Endothelial cell (in vitro differentiated cells): ENCODE results near the gene NEURL3. TPM values are rescaled to one million over a fixed set of nuclear protein-coding genes. Genes with fewer than 3 reads are reported as not detected.
"Not testable (repeated sequence)": the region's sequence is repeated elsewhere in the genome, so short reads cannot be mapped to it uniquely, and the experiment has no call there.

ENCODE experiments used
- DNase-seq: peaks from one replicate; pipeline ENCODE4 v3.0.0; 2021; ENCODE audit warnings: low spot score
- H3K27ac Mint-ChIP-seq: one replicate; pipeline ENCODE4 v1.8.0; 2021; ENCODE audit warnings: mixed read lengths, inconsistent platforms; ENCODE audit not compliant: unreplicated experiment
- H3K27me3 Mint-ChIP-seq: one replicate; pipeline ENCODE4 v1.8.0; 2021; ENCODE audit warnings: mild to moderate bottlenecking, moderate library complexity, mixed read lengths, inconsistent platforms; ENCODE audit not compliant: unreplicated experiment
- H3K36me3 Mint-ChIP-seq: one replicate; pipeline ENCODE4 v1.8.0; 2021; ENCODE audit warnings: mild to moderate bottlenecking, low read depth, mixed read lengths, inconsistent platforms; ENCODE audit not compliant: unreplicated experiment
- H3K4me1 Mint-ChIP-seq: one replicate; pipeline ENCODE4 v1.8.0; 2021; ENCODE audit warnings: mild to moderate bottlenecking, mixed read lengths, inconsistent platforms; ENCODE audit not compliant: unreplicated experiment
- H3K4me3 Mint-ChIP-seq: one replicate; pipeline ENCODE4 v1.8.0; 2021; ENCODE audit warnings: mild to moderate bottlenecking, mixed read lengths, inconsistent platforms; ENCODE audit not compliant: unreplicated experiment
- H3K9me3 Mint-ChIP-seq: one replicate; pipeline ENCODE4 v1.8.0; 2021; ENCODE audit warnings: mixed read lengths, inconsistent platforms; ENCODE audit not compliant: unreplicated experiment
- CTCF ChIP-seq: fragments of 200-600 bp; sonication (generic); IDR thresholded peaks from one replicate; pipeline ENCODE4 v1.5.0; 2021; ENCODE audit warnings: antibody characterized with exemption; ENCODE audit not compliant: unreplicated experiment
- long read RNA-seq: library from polyadenylated mRNA; unstranded; transcript quantifications from one replicate; pipeline ENCODE4 v2.0.0, GENCODE V29; 2020; ENCODE audit not compliant: unreplicated experiment
- total RNA-seq: library from RNA; stranded (reverse); fragmentation: NEBNext Ultra II Directional; extraction: Animal tissue kit (Norgen Biotek cat#: 25700); gene quantifications from one replicate; pipeline ENCODE4 v1.2.1, GENCODE V29; 2021; ENCODE audit not compliant: unreplicated experiment

Gene NEURL3
- total RNA-seq = not detected
- long read RNA-seq = 0 reads

DNA sequence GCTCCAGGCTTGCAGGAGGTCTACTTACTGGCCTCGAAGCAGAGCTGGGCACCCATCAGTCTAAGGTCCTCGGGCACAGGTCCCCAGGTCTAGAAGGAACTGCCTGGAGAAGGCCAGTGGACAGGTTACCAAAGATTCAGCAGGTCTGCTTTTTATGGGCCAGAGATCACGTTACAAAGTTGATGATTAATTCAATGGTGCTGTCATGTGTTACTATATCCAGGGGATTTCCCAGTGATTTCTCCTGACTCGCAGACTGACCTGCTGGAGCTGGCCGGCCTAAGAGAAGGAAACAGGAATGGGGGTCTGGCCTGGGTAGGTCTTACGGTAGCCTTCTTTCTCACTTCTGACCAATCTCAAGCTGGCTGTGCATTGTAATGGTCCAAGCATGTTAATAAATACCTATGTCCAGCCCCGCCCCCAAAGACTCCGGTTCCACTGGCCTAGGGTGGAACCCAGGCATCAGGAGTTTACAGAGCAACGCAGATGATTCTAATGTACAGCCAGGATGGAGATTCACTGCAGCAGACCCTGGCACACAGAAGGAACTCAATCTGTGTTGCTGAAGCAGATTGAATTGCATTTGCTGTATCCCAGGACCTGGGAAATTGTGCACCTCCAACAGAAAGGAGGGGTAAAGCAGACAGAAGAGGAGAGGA, at the start of gene NEURL3:
Gene NEURL3, minus strand, starts transcription at position 127 of the 659 bp plus-strand sequence. Its CDS starts 71 bp downstream, at position 56.
- no peak for DNase-seq
- Mint-ChIP-seq H3K36me3 (no peaks in the 10 kb centered on the region), H3K9me3 (no peaks in the 10 kb centered on the region), H3K27ac (no peak within 1 kb of the TSS), H3K4me1 (peaks cover 11% of the 10 kb centered on the region), H3K4me3 (no peak within 1 kb of the TSS), H3K27me3 (peaks cover 11% of the 10 kb centered on the region)
- TF ChIP-seq CTCF = no peak

DNA sequence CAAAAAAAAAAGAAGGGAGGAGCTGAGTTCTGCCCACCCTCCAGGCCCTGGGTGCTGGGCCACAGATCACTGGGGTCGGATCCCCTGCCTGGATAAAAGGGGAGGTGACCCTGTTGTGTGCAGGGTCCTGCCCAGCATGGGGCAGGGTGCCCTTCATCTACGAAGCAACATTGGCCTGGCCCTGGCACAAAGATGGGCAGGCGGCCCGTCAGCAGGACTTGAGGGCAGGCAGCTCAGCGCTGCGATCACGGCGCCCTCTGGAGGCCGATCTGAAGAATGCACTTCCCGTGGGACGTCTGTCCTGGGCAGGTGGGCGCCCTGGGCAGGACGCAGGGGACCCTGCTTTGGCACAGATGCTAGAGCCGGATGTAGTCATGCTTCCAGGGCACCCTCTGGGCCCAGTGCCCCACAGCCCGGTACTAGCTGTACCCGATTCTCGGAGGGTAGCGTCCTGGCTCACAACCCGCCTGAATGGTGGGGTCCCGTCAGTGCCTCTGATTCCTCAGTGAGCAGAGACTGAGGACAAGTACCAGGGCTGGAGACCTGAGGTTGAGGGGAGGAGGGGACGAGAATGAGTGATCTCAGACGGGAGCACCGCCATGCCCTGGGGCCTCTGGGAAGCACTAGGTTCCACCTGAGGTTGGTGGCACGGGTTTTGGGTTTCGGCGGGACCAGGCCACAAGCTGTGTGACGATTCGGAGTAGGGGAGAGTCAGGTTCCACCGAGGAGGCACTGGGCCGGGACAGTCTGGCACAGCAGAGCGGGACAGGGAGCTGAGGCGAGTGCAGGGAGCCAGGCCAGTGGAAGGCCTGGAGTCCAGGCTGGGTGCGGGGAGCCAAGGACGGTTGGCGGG, 49.4 kb upstream of the NEURL3 start:
- no peak overlapping the region for H3K4me3 Mint-ChIP-seq
- TF ChIP-seq CTCF = peak; percentile 95
- H3K36me3 Mint-ChIP-seq = no peaks in the 10 kb centered on the region
- H3K27me3 Mint-ChIP-seq = peaks cover 6% of the 10 kb centered on the region
- no peak overlapping the region for H3K27ac Mint-ChIP-seq
- no peaks in the 10 kb centered on the region for H3K4me1 Mint-ChIP-seq
- H3K9me3 Mint-ChIP-seq = no peaks in the 10 kb centered on the region
- DNase-seq = peak; percentile 70

- not testable (repeated sequence) for H3K36me3 Mint-ChIP-seq, H3K27ac Mint-ChIP-seq, H3K4me3 Mint-ChIP-seq, DNase-seq, H3K4me1 Mint-ChIP-seq, H3K27me3 Mint-ChIP-seq, H3K9me3 Mint-ChIP-seq
These were observed 48.8 kb upstream of the NEURL3 start for GRCh38 chr2:96553957-96554292.

- Mint-ChIP-seq H3K4me3 (no peak overlapping the region), H3K9me3 (no peaks in the 10 kb centered on the region), H3K27ac (no peak overlapping the region), H3K27me3 (peaks cover 6% of the 10 kb centered on the region), H3K4me1 (no peaks in the 10 kb centered on the region), H3K36me3 (no peaks in the 10 kb centered on the region)
- no peak for TF ChIP-seq CTCF
- DNase-seq = no peak
These were observed 48.2 kb upstream of the NEURL3 start for GRCh38 chr2:96553176-96553956.

DNA sequence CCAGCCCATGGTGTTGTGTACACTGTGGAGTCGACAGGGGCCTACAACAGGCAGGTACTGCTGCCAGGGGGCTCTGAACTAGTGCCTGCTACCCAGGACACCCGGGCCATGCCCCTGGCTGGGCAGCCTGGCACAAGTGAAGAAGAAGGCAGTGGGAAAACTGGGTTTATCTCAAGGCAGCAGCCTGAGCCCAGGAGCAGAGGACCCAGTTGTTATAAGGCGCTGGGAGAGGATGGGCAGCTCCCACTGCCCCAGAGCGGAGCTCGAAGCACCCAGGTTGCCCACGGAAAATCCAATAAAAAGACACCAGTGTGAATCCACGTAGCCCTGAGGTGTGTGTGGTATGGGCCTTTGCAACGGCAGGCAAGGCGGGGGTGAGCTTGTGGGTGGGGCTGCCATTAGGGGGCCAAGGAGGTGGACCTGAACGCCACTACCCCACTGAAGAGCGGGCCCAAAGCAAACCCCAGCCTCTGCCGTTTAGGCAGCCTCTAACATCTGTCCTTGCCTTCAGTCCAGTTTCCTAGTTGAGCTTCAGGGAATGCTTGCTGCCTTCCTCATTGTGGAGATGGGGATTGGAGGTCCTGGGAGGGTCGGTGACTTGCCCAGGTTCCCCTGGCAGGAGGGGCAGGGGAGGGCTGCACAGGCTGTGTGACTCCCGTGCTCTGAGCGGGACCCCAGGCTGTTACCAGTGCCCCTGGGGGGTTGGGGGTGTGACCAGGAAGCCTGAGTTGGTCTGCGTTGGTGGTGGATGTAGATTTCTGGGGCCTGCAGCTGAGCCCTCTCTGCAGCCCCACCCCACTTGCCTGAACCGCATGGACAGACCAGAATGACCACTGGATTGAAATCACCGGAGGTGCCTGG, 47.4 kb upstream of the NEURL3 start:
- DNase-seq = no peak
- peaks cover 6% of the 10 kb centered on the region for H3K27me3 Mint-ChIP-seq
- no peak overlapping the region for H3K27ac Mint-ChIP-seq
- TF ChIP-seq CTCF = no peak
- H3K4me3 Mint-ChIP-seq = no peak overlapping the region
- no peaks in the 10 kb centered on the region for H3K36me3 Mint-ChIP-seq
- H3K4me1 Mint-ChIP-seq = no peaks in the 10 kb centered on the region
- H3K9me3 Mint-ChIP-seq = no peaks in the 10 kb centered on the region
